ENCODE results near the gene HOXB3.

GRCh38 chr17:48532261-48532660 is 57.8 kb downstream of the HOXB3 start:
- TF ChIP-seq, protein P1, sequence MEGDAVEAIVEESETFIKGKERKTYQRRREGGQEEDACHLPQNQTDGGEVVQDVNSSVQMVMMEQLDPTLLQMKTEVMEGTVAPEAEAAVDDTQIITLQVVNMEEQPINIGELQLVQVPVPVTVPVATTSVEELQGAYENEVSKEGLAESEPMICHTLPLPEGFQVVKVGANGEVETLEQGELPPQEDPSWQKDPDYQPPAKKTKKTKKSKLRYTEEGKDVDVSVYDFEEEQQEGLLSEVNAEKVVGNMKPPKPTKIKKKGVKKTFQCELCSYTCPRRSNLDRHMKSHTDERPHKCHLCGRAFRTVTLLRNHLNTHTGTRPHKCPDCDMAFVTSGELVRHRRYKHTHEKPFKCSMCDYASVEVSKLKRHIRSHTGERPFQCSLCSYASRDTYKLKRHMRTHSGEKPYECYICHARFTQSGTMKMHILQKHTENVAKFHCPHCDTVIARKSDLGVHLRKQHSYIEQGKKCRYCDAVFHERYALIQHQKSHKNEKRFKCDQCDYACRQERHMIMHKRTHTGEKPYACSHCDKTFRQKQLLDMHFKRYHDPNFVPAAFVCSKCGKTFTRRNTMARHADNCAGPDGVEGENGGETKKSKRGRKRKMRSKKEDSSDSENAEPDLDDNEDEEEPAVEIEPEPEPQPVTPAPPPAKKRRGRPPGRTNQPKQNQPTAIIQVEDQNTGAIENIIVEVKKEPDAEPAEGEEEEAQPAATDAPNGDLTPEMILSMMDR (IDR thresholded peaks at IDR 0.05), result no peak
- TF ChIP-seq ZFX (IDR thresholded peaks at IDR 0.05; ENCODE audit: borderline replicate concordance), result no peak

Measured in 22Rv1 (cell line).